ENCODE data around the gene TCEANC. TPM values are rescaled to one million over a fixed set of nuclear protein-coding genes. Genes with fewer than 3 reads are reported as not detected.

Gene TCEANC
- total RNA-seq, 1 donor from 2014 or later = 4.1 TPM

DNA sequence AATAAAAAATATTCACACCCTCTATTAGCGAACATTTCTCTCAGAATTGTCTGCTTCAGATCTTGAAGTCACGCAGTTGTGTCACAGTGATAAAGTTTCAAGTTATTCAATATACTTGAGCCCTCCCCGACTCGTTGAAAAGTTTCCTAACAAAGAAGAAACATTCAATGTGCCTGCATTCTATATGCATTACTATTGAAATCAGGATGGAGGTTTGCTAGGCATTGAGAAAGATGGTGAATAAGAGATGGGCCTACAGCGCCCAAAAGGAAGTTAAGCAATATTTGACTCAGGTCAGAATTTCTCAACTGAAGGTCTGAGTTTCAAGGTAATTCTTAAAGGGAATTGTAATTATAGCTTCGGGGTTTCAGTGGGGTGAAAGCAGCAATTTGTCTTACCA lies 6.1 kb downstream of the TCEANC start:
- H3K4me3 Mint-ChIP-seq (ENCODE audit: low read depth) = no peak overlapping the region
- TF ChIP-seq, protein P1, sequence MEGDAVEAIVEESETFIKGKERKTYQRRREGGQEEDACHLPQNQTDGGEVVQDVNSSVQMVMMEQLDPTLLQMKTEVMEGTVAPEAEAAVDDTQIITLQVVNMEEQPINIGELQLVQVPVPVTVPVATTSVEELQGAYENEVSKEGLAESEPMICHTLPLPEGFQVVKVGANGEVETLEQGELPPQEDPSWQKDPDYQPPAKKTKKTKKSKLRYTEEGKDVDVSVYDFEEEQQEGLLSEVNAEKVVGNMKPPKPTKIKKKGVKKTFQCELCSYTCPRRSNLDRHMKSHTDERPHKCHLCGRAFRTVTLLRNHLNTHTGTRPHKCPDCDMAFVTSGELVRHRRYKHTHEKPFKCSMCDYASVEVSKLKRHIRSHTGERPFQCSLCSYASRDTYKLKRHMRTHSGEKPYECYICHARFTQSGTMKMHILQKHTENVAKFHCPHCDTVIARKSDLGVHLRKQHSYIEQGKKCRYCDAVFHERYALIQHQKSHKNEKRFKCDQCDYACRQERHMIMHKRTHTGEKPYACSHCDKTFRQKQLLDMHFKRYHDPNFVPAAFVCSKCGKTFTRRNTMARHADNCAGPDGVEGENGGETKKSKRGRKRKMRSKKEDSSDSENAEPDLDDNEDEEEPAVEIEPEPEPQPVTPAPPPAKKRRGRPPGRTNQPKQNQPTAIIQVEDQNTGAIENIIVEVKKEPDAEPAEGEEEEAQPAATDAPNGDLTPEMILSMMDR (IDR thresholded peaks at IDR 0.05; ENCODE audit: unreplicated experiment) = no peak
- peak overlapping the region; percentile 69 for H3K27ac Mint-ChIP-seq
- peaks cover 4% of the 10 kb centered on the region for H3K4me1 Mint-ChIP-seq (ENCODE audit: low read depth)
- H3K36me3 Mint-ChIP-seq (ENCODE audit: insufficient read depth) = peaks cover 6% of the 10 kb centered on the region
- no peak for DNase-seq (ENCODE audit: low spot score, unreplicated experiment)
- peaks cover 15% of the 10 kb centered on the region for H3K9me3 Mint-ChIP-seq (ENCODE audit: low read depth)
- H3K27me3 Mint-ChIP-seq = no peaks in the 10 kb centered on the region

DNA sequence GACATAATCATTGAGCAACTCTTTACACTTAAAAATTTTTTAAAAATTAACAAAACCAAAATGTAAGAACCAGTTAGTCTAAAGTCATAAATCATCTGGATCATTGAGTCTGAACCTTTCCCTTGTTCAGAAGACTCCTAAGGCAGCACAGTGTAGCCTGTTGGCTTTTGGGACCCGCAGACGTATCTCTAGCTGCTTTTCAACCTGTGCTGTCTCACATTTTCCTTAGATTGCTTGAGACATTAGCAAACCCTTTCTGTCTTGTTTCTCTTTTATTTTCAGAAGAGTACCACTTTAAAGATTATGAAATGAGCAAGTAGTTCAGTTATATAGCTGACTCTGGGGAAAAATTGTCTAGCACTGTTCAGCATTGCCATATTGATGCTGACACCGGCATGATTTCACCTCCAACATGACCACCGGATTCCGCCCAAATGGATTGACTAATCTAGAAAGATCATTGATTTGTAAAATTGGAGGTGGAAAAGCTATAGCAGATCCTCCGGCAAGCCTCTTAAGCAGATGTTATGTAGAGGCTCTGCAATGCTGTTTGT lies 8.9 kb downstream of the TCEANC start:
- peaks cover 6% of the 10 kb centered on the region for H3K36me3 Mint-ChIP-seq (ENCODE audit: insufficient read depth)
- TF ChIP-seq, protein P1 (IDR thresholded peaks at IDR 0.05; ENCODE audit: unreplicated experiment) = no peak
- DNase-seq (ENCODE audit: low spot score, unreplicated experiment) = no peak
- H3K27ac Mint-ChIP-seq = no peak overlapping the region
- no peak overlapping the region for H3K4me3 Mint-ChIP-seq (ENCODE audit: low read depth)
- H3K4me1 Mint-ChIP-seq (ENCODE audit: low read depth) = peaks cover 5% of the 10 kb centered on the region
- H3K27me3 Mint-ChIP-seq = no peaks in the 10 kb centered on the region
- H3K9me3 Mint-ChIP-seq (ENCODE audit: low read depth) = peaks cover 12% of the 10 kb centered on the region

DNA sequence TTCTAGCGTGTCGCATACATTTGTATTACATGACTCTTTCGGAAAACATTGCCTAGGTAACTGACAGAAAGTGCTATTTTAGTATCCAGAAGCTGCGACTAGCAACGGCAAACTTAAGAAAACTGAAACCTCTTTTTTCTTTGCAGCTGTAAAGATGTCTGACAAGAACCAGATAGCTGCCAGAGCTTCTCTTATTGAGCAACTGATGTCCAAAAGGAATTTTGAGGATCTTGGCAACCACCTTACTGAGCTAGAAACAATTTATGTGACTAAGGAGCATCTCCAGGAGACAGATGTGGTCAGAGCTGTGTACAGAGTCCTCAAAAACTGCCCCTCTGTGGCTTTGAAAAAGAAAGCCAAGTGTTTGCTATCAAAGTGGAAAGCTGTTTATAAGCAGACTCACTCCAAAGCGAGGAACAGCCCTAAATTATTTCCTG lies 9.4 kb downstream of the TCEANC start:
- H3K27ac Mint-ChIP-seq = no peak overlapping the region
- peaks cover 14% of the 10 kb centered on the region for H3K9me3 Mint-ChIP-seq (ENCODE audit: low read depth)
- peaks cover 6% of the 10 kb centered on the region for H3K36me3 Mint-ChIP-seq (ENCODE audit: insufficient read depth)
- no peak for DNase-seq (ENCODE audit: low spot score, unreplicated experiment)
- TF ChIP-seq, protein P1 (IDR thresholded peaks at IDR 0.05; ENCODE audit: unreplicated experiment) = no peak
- no peaks in the 10 kb centered on the region for H3K27me3 Mint-ChIP-seq
- no peak overlapping the region for H3K4me3 Mint-ChIP-seq (ENCODE audit: low read depth)
- H3K4me1 Mint-ChIP-seq (ENCODE audit: low read depth) = peaks cover 6% of the 10 kb centered on the region

DNA sequence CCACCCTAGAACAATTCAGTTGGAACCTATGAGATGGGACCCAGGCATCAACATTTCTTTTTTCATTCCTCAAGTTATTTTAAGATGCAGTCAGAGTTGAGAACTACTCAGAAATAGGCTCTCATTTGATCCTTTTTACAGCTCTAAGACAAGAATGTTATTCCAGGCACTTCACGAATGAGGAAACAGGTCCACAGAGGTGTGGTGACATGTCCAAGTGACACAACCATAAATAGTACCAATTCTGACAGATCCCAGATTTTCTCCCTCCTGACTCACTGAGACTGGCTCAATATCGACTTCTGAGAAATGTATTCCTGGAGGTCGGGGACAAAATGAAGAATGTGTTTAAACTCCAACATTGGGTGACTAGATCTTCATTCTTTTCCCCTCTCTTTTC lies 11.1 kb downstream of the TCEANC start:
- Mint-ChIP-seq H3K27ac (no peak overlapping the region), H3K4me1 (ENCODE audit: low read depth) (peaks cover 7% of the 10 kb centered on the region), H3K27me3 (no peaks in the 10 kb centered on the region), H3K4me3 (ENCODE audit: low read depth) (no peak overlapping the region), H3K36me3 (ENCODE audit: insufficient read depth) (peaks cover 6% of the 10 kb centered on the region), H3K9me3 (ENCODE audit: low read depth) (peaks cover 9% of the 10 kb centered on the region)
- TF ChIP-seq, protein P1 (IDR thresholded peaks at IDR 0.05; ENCODE audit: unreplicated experiment) = no peak
- no peak for DNase-seq (ENCODE audit: low spot score, unreplicated experiment)

DNA sequence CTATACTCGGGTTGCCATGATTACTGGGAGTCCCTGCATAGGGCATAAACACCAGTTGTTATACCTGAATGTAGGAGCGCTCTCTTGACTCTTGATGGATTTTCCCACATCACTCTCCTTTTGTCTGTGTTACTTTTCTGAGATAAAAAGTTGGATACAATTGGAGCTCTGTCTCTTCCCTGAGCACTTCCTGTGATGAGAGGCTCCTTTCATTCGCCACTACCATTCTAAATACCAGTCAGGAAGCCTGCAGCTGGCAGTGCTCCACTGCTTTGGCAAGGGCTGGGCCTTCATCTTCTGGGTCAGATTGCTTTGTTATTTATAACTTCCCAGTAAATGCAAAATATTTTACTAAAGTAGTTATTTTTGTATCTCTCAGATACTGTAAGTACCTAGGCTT lies 13.9 kb downstream of the TCEANC start:
- no peak for DNase-seq (ENCODE audit: low spot score, unreplicated experiment)
- H3K27me3 Mint-ChIP-seq = no peaks in the 10 kb centered on the region
- no peak overlapping the region for H3K4me3 Mint-ChIP-seq (ENCODE audit: low read depth)
- H3K9me3 Mint-ChIP-seq (ENCODE audit: low read depth) = peaks cover 13% of the 10 kb centered on the region
- H3K4me1 Mint-ChIP-seq (ENCODE audit: low read depth) = peaks cover 10% of the 10 kb centered on the region
- H3K36me3 Mint-ChIP-seq (ENCODE audit: insufficient read depth) = peaks cover 7% of the 10 kb centered on the region
- TF ChIP-seq, protein P1 (IDR thresholded peaks at IDR 0.05; ENCODE audit: unreplicated experiment) = no peak
- H3K27ac Mint-ChIP-seq = no peak overlapping the region
